ENCODE measurements around the gene LRRTM4. TPM values are rescaled to one million over a fixed set of nuclear protein-coding genes. Genes with fewer than 3 reads are reported as not detected.

LRRTM4 gene
- total RNA-seq, 1 donor from 2014 or later = not detected

GRCh38 chr2:76829374-76830234 lies 692.6 kb downstream of the LRRTM4 start:
- Mint-ChIP-seq H3K4me1 (no peaks in the 10 kb centered on the region), H3K36me3 (ENCODE audit: low read depth) (no peaks in the 10 kb centered on the region), H3K9me3 (peaks cover 4% of the 10 kb centered on the region), H3K27ac (no peak overlapping the region), H3K4me3 (no peak overlapping the region), H3K27me3 (no peaks in the 10 kb centered on the region)
- TF ChIP-seq CTCF (IDR thresholded peaks at IDR 0.05) = no peak
- no peak for ATAC-seq (ENCODE audit: low read depth)
- intact Hi-C loops (cut with micrococcal nuclease) = no loop called here
- DNase-seq = no peak
- ChIA-PET POLR2A (no interaction called here), CTCF (no interaction called here)

GRCh38 chr2:76826691-76827090 lies 695.5 kb downstream of the LRRTM4 start:
- ChIA-PET POLR2A (no interaction called here), CTCF (no interaction called here)
- intact Hi-C loops (cut with micrococcal nuclease) = no loop called here
- Mint-ChIP-seq H3K36me3 (ENCODE audit: low read depth) (no peaks in the 10 kb centered on the region), H3K9me3 (peaks cover 2% of the 10 kb centered on the region), H3K4me1 (no peaks in the 10 kb centered on the region), H3K4me3 (no peak overlapping the region), H3K27me3 (no peaks in the 10 kb centered on the region), H3K27ac (no peak overlapping the region)
- no peak for ATAC-seq (ENCODE audit: low read depth)
- DNase-seq = no peak
- TF ChIP-seq CTCF (IDR thresholded peaks at IDR 0.05) = no peak

GRCh38 chr2:76825140-76825970 lies 696.8 kb downstream of the LRRTM4 start:
- peaks cover 2% of the 10 kb centered on the region for H3K9me3 Mint-ChIP-seq
- no peak for ATAC-seq (ENCODE audit: low read depth)
- H3K27ac Mint-ChIP-seq = no peak overlapping the region
- no peaks in the 10 kb centered on the region for H3K27me3 Mint-ChIP-seq
- H3K36me3 Mint-ChIP-seq (ENCODE audit: low read depth) = no peaks in the 10 kb centered on the region
- H3K4me3 Mint-ChIP-seq = no peak overlapping the region
- TF ChIP-seq CTCF (IDR thresholded peaks at IDR 0.05) = no peak
- intact Hi-C loops (cut with micrococcal nuclease) = no loop called here
- ChIA-PET CTCF (no interaction called here), POLR2A (no interaction called here)
- DNase-seq = no peak
- H3K4me1 Mint-ChIP-seq = no peaks in the 10 kb centered on the region

DNA sequence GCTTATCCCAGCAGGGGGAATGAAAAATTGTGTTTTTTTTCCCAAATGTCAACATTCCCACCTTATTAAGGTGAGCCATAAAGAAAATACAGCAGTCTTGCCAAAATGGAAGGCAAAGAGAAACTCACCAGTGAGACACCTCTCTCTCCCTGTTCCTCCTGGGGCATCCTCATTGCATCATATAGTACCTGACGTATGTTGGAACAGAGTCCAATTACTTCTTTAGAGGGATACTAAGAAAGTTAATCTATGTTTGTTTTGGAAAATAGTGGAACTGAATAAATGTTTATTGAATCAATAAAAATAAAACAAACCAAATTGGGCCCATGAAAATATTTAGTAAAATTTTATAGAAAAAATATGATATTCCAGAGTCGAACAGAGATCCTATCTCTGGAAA lies 700.4 kb downstream of the LRRTM4 start:
- H3K36me3 Mint-ChIP-seq (ENCODE audit: low read depth) = no peaks in the 10 kb centered on the region
- no peaks in the 10 kb centered on the region for H3K27me3 Mint-ChIP-seq
- H3K9me3 Mint-ChIP-seq = peaks cover 2% of the 10 kb centered on the region
- no peaks in the 10 kb centered on the region for H3K4me1 Mint-ChIP-seq
- H3K27ac Mint-ChIP-seq = no peak overlapping the region
- ChIA-PET POLR2A (no interaction called here), CTCF (no interaction called here)
- no peak overlapping the region for H3K4me3 Mint-ChIP-seq
- DNase-seq (no peak), ATAC-seq (ENCODE audit: low read depth) (no peak)
- intact Hi-C loops (cut with micrococcal nuclease) = no loop called here
- TF ChIP-seq CTCF (IDR thresholded peaks at IDR 0.05) = no peak

- Mint-ChIP-seq H3K4me1 (no peaks in the 10 kb centered on the region), H3K36me3 (ENCODE audit: low read depth) (no peaks in the 10 kb centered on the region), H3K9me3 (peaks cover 2% of the 10 kb centered on the region), H3K27me3 (no peaks in the 10 kb centered on the region), H3K4me3 (no peak overlapping the region), H3K27ac (no peak overlapping the region)
- POLR2A ChIA-PET = no interaction called here
- ATAC-seq (ENCODE audit: low read depth) = no peak
- CTCF ChIA-PET = no interaction called here
- TF ChIP-seq CTCF (IDR thresholded peaks at IDR 0.05) = no peak
- no peak for DNase-seq
- intact Hi-C loops (cut with micrococcal nuclease) = no loop called here
These were observed 709.1 kb downstream of the LRRTM4 start for GRCh38 chr2:76813084-76813483.

Data from activated B cell treated with CpG ODN at 0.5 μM for 24 hours (primary cell).